HEK293 (cell line): ENCODE measurements around the gene OR2AG2.

Experiments
- CTCF ChIA-PET: fragments of 350-600 bp; formaldehyde crosslinking; extraction: SDS; loops from one replicate; lab custom pipeline; 2021; ENCODE audit warnings: antibody characterized with exemption; lab: Yijun Ruan, JAX
- POLR2A ChIA-PET: fragments of 300-600 bp; formaldehyde crosslinking; extraction: SDS; loops from one replicate; lab custom pipeline; 2020; ENCODE audit warnings: antibody characterized with exemption, inconsistent platforms; lab: Yijun Ruan, JAX
- H3K27ac ChIP-seq: fragments of 200-500 bp; sonication (Bioruptor generic); 2 replicates; pipeline ENCODE4 v1.5.1; 2014; ENCODE audit warnings: low read depth, low read length, control low read depth, inconsistent platforms; ENCODE audit errors: extremely low read depth
- H3K36me3 ChIP-seq, 2 experiments: fragments of 200-500 bp in 1 of 2; sonication (Bioruptor generic) in 1 of 2; 1 replicate in 1 of 2; 2 replicates in 1 of 2; pipeline ENCODE4 v1.5.1; 2014 to 2017; ENCODE audit warnings: inconsistent platforms in 2 of 2, low read length in 2 of 2; ENCODE audit not compliant: control insufficient read depth in 2 of 2, insufficient read depth in 1 of 2
- H3K4me1 ChIP-seq: fragments of 200-500 bp; sonication (Bioruptor generic); 2 replicates; pipeline ENCODE4 v1.5.1; 2014; ENCODE audit warnings: mild to moderate bottlenecking, low read length, inconsistent platforms; ENCODE audit not compliant: control insufficient read depth, insufficient read depth
- H3K4me3 ChIP-seq: 2 replicates; pipeline ENCODE4 v1.5.1; 2011; ENCODE audit warnings: low read depth, mild to moderate bottlenecking, control low read depth, low read length, moderate library complexity
- H3K9me3 ChIP-seq: fragments of 200-500 bp; sonication (Bioruptor generic); 2 replicates; pipeline ENCODE4 v1.5.1; 2014; ENCODE audit warnings: low read depth, low read length, inconsistent platforms; ENCODE audit not compliant: control insufficient read depth, insufficient read depth
- IKZF3 ChIP-seq: fragments of 450-650 bp; IDR thresholded peaks from 2 replicates; pipeline ENCODE4 v1.5.0; 2018; ENCODE audit warnings: missing biosample characterization, mild to moderate bottlenecking, missing genetic modification characterization, moderate library complexity
- MZF1 ChIP-seq: fragments of 450-650 bp; formaldehyde crosslinking; IDR thresholded peaks from 2 replicates; pipeline ENCODE4 v1.5.1; 2017; ENCODE audit warnings: missing biosample characterization, missing genetic modification characterization, borderline replicate concordance
- PBX3 ChIP-seq: sonication (generic); formaldehyde crosslinking; IDR thresholded peaks from 2 replicates; pipeline ENCODE4 v1.8.1; 2022; ENCODE audit warnings: mild to moderate bottlenecking, moderate library complexity, missing genetic modification reagents
- REPIN1 ChIP-seq: fragments of 450-650 bp; formaldehyde crosslinking; IDR thresholded peaks from 2 replicates; pipeline ENCODE4 v1.5.1; 2017; ENCODE audit warnings: missing biosample characterization, missing genetic modification characterization, low read depth
- SETDB1 ChIP-seq: IDR thresholded peaks from one replicate; pipeline ENCODE4 v1.6.1; 2017; ENCODE audit warnings: mild to moderate bottlenecking, low read length, moderate library complexity, mixed read lengths; ENCODE audit not compliant: insufficient read length
- ZBTB10 ChIP-seq: fragments of 450-650 bp; formaldehyde crosslinking; IDR thresholded peaks from 2 replicates; pipeline ENCODE4 v1.5.1; 2016; ENCODE audit warnings: missing biosample characterization, missing genetic modification characterization
- ZBTB49 ChIP-seq: fragments of 450-650 bp; formaldehyde crosslinking; IDR thresholded peaks from 2 replicates; pipeline ENCODE4 v1.5.1; 2016; ENCODE audit warnings: missing biosample characterization, missing genetic modification characterization, low read depth
- ZBTB8A ChIP-seq: fragments of 450-650 bp; formaldehyde crosslinking; IDR thresholded peaks from 2 replicates; pipeline ENCODE4 v1.5.1; 2016; ENCODE audit warnings: missing biosample characterization, missing genetic modification characterization
- ZFHX2 ChIP-seq: fragments of 450-650 bp; formaldehyde crosslinking; conservative IDR thresholded peaks from 2 replicates; pipeline ENCODE4 v1.5.1; 2016; ENCODE audit warnings: missing biosample characterization, missing genetic modification characterization
- ZFP3 ChIP-seq: fragments of 450-650 bp; formaldehyde crosslinking; IDR thresholded peaks from 2 replicates; pipeline ENCODE4 v1.5.1; 2016; ENCODE audit warnings: low read depth, missing biosample characterization, missing genetic modification characterization
- ZNF19 ChIP-seq: fragments of 450-650 bp; formaldehyde crosslinking; IDR thresholded peaks from 2 replicates; pipeline ENCODE4; 2016; ENCODE audit warnings: missing biosample characterization, missing genetic modification characterization, low read depth
- ZNF354C ChIP-seq: fragments of 450-650 bp; formaldehyde crosslinking; IDR thresholded peaks from 2 replicates; pipeline ENCODE4 v1.5.1; 2016; ENCODE audit warnings: missing biosample characterization, missing genetic modification characterization, low read depth, borderline replicate concordance
- ZNF530 ChIP-seq: fragments of 450-650 bp; formaldehyde crosslinking; IDR thresholded peaks from 2 replicates; pipeline ENCODE4 v1.5.1; 2016; ENCODE audit warnings: low read depth, missing biosample characterization, missing genetic modification characterization
- ZNF548 ChIP-seq: fragments of 450-650 bp; formaldehyde crosslinking; IDR thresholded peaks from 2 replicates; pipeline ENCODE4 v1.5.1; 2016; ENCODE audit warnings: missing biosample characterization, missing genetic modification characterization
- ZNF660 ChIP-seq: fragments of 450-650 bp; IDR thresholded peaks from 2 replicates; pipeline ENCODE4 v1.5.1; 2018; ENCODE audit warnings: missing biosample characterization, mild to moderate bottlenecking, missing genetic modification characterization
- ZNF677 ChIP-seq: fragments of 450-650 bp; IDR thresholded peaks from 2 replicates; pipeline ENCODE4 v1.5.0; 2018; ENCODE audit warnings: missing biosample characterization, mild to moderate bottlenecking, missing genetic modification characterization, moderate library complexity

The OR2AG2 gene

GRCh38 chr11:6746086-6746618 is 25.6 kb downstream of the OR2AG2 start:
- H3K27ac ChIP-seq = no peak overlapping the region
- CTCF ChIA-PET = interaction anchor here (1.3 to 4.9 kb wide), 4 partner anchors 8 to 19 kb away, joined by 3 to 58 read pairs (median 4); no protein-coding TSS in a partner anchor
- H3K4me3 ChIP-seq = no peak overlapping the region

GRCh38 chr11:6745465-6746015 is 26.2 kb downstream of the OR2AG2 start:
- CTCF ChIA-PET = interaction anchor here (0.8 to 4.9 kb wide), 5 partner anchors 9 to 108 kb away, joined by 3 to 58 read pairs (median 4); no protein-coding TSS in a partner anchor
- Histone ChIP-seq H3K36me3 (no peaks in the 10 kb centered on the region), H3K27ac (no peak overlapping the region), H3K4me3 (no peak overlapping the region), H3K9me3 (no peaks in the 10 kb centered on the region), H3K4me1 (no peaks in the 10 kb centered on the region)
- POLR2A ChIA-PET = no interaction called here
- TF ChIP-seq ZNF19 (tag by site-specific recombination) = no peak
- no peak for TF ChIP-seq ZNF677
- TF ChIP-seq ZNF354C (tag by site-specific recombination) = no peak
- no peak for TF ChIP-seq ZNF660 (tag by site-specific recombination)
- TF ChIP-seq SETDB1 = no peak
- no peak for TF ChIP-seq REPIN1 (tag by site-specific recombination)
- no peak for TF ChIP-seq ZBTB8A (tag by site-specific recombination)
- TF ChIP-seq ZBTB10 (tag by site-specific recombination) = no peak
- TF ChIP-seq ZFHX2 (tag by site-specific recombination) = no peak
- no peak for TF ChIP-seq ZBTB49 (tag by site-specific recombination)
- TF ChIP-seq IKZF3 = no peak
- no peak for TF ChIP-seq MZF1
- TF ChIP-seq PBX3 = no peak

More at GRCh38 chr11:6746086-6746618, 25.6 kb downstream of the OR2AG2 start:
- POLR2A ChIA-PET = no interaction called here
- H3K36me3 ChIP-seq = no peaks in the 10 kb centered on the region
- H3K4me1 ChIP-seq = no peaks in the 10 kb centered on the region
- H3K9me3 ChIP-seq = no peaks in the 10 kb centered on the region
- TF ChIP-seq ZFP3 (tag by site-specific recombination) = no peak
- no peak for TF ChIP-seq ZNF530 (tag by site-specific recombination)
- TF ChIP-seq ZNF548 (tag by site-specific recombination) = no peak
- no peak for TF ChIP-seq PBX3
